GM19463 (cell line): Measurements from ENCODE around the gene RNPEPL1.

Source experiments
- ATAC-seq: cut with Tn5 transposase; IDR thresholded peaks from one replicate; pipeline ENCODE4 v1.9.1; 2021; ENCODE audit warnings: mild to moderate bottlenecking, moderate library complexity; ENCODE audit not compliant: unreplicated experiment

RNPEPL1 gene

GRCh38 chr2:240575101-240575965 is 7.0 kb downstream of the RNPEPL1 start:
- no peak for ATAC-seq

GRCh38 chr2:240576036-240576435 is 7.8 kb downstream of the RNPEPL1 start:
- no peak for ATAC-seq

- no peak for ATAC-seq
These were observed 8.3 kb downstream of the RNPEPL1 start for GRCh38 chr2:240576436-240577205.

DNA sequence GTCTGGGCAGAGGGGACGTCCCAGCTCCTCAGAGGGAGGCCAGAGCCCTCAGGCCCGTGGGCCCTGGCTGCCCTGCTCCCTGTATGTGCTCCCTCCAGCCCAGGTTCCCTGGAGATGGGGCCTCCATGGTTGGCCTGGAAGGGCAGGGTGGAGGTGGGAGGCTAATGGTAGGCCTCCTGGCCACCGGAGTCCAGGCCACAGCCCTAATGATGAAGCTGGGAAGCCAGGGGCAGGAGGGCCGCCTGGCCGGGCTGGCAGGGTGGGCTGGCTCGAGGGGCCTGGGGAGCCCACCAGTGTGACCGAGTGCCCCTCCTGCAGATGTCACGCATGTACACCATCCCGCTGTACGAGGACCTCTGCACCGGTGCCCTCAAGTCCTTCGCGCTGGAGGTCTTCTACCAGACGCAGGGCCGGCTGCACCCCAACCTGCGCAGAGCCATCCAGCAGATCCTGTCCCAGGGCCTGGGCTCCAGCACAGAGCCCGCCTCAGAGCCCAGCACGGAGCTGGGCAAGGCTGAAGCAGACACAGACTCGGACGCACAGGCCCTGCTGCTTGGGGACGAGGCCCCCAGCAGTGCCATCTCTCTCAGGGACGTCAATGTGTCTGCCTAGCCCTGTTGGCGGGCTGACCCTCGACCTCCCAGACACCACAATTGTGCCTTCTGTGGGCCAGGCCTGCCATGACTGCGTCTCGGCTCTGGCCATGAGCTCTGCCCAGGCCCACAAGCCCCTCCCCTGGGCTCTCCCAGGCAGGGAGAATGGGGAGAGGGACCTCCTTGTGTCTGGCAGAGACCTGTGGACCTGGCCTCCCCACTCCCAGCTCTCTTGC is 9.2 kb downstream of the RNPEPL1 start:
- no peak for ATAC-seq

GRCh38 chr2:240578110-240578450 is 9.8 kb downstream of the RNPEPL1 start:
- no peak for ATAC-seq

DNA sequence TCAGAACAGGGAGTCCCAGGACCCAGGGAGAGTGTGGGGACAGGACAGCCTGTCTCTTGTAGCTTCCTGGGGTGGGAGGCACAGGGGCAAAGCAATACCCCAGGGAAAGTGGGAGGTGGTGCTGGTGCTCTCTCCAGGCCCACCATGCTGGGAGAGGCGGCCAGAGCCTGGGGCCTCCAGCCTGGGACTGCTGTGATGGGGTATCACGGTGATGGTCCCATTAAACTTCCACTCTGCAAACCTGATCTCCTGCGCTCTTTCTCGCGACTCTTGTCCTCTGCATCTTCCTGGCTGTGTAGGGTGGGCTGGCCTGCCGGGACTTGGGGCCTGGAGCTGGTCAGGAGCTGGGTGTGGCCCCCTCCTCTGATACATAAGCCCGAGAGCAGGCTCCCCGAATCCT is 10.2 kb downstream of the RNPEPL1 start:
- no peak for ATAC-seq

GRCh38 chr2:240579071-240579762 is 10.9 kb downstream of the RNPEPL1 start:
- no peak for ATAC-seq

DNA sequence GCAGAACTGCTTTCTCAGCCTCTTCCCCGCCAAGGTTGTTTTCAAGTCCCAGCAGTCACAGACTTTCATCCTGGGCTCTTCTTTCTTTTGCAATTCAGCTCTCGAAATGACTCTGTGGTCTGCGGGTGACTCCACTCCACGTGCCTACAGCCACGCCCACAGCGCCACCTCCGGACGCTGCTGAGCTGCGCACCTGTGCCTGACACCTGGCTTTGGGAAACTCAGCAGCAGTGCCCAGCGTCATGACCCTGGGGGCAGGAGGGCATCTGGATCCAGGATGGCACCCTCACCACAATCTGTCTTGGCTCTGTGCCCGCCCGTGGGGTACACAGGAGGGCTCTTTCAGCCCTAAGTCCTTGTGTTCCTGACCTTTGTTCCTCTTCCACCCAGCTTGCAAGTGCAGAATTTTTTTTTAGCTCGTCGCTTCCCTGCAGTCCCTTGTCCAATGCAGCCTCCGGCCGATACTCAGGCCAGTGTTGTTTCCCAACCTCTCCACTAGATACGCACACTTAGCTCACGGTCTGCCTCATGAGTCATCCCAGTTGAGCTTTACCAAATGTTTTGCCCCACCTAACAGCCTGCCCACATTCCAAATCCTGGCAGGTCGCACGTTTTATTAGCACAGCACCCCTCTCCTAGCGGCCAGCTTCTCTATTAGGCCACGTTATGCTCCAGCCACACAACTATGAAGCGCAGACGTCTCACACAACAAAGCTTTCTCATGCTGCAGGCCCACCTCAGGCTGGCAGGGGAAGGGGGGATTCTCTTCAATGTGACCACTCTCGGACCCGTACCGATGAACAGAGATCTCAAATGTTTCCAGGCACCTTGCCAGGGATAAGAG is 11.7 kb downstream of the RNPEPL1 start:
- ATAC-seq, result peak; percentile 40

DNA sequence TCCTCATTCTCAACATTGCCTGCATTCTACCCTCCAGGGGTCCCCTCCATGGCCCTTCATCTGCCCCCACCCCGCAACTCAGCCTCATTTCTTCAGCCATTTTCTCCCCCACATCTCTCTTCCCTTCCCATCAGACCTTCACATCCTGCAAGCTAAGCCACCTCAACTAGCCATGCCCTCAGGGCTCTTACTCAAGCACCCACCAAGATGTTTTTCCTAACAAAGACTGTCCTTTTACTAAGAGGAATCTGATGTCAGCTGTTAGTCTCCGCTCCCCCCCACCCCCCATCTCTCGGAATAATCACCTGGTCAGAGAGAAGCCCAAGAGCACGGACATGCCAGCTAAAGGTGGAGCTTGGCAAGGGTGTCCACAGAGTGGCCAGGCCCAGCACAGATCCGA is 13.5 kb downstream of the RNPEPL1 start:
- no peak for ATAC-seq

DNA sequence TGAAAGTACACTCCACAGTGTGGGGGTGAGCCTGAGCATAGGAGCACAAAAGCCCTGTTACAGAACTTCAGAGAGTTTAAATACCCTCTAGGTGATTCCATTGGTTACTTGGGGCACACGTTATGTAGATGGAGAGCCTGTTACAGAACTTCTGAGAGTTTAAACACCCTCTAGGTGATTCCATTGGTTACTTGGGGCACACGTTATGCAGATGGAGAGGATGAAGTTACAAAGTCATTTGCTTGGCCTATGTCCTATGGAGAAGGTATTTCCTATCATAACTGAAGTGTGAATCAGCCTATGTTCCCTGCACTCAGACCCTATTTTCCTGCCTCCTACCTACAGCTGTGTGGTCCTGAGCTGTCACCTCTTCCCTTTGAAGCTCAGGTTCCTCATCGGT is 14.5 kb downstream of the RNPEPL1 start:
- ATAC-seq, result no peak

GRCh38 chr2:240583774-240584173 is 15.5 kb downstream of the RNPEPL1 start:
- no peak for ATAC-seq

- peak; percentile 48 for ATAC-seq
These were observed 16.3 kb downstream of the RNPEPL1 start for GRCh38 chr2:240584486-240585031.

DNA sequence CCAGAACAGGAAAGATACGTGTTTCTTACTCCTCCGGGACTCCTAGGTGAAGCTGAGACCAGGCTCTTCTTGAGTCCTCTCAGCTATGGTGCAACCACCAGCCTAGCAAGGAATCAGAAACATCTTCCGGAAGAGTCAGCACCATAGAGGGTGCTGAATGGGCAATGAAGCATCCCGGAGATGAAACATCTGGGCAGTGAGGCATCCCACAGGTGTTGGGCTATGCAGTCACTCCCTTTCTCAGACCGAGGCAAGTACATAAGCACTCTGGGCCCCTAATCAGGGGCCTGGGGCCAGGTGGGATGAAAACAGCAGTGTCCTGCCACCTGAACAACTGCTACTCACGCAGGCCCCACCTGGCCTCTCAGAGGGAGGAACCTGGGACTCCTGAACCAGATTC is 16.8 kb downstream of the RNPEPL1 start:
- ATAC-seq, result peak; percentile 20

GRCh38 chr2:240585681-240586197 is 17.5 kb downstream of the RNPEPL1 start:
- ATAC-seq, result no peak

DNA sequence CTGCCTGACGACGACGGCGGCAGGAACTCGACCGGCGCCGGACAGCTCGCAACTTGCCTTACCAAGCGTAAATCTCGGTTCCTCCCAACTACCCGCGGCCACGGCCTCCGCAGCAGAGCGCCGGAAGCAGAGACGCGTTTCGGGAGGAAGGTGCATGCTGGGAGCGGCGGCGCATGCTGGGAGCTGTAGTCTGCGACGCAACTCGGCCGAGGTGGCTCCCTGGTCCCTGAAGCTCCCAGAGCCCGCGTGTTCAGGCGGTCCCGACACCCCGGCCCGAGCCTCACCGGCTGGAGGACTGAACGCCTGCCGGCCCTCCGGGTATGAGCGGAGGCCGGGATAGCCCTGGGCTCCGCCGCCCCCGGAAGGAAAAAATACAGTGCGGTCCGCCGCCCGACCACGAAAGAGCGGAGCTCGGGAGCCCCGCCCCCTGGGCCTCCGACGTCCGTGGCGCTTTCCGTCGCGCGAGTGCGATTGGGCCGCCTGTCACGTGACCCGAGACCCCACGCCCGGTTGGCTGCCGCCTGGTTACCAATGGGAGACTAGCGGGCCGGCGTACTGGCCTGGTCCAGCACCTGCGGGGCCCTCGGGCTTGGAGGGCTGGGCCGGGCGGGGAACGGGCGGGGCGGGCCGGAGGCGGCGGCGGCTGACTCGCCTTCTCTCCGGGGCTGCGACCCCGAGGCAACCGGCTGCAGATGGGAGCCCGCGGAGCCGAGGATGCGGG is 18.1 kb downstream of the RNPEPL1 start, which contains the start of gene CAPN10:
TSS of gene CAPN10 (plus strand) at position 537 of the 721 bp plus-strand sequence. CDS start at position 715, 178 bp downstream.
- peak; percentile 57 for ATAC-seq

DNA sequence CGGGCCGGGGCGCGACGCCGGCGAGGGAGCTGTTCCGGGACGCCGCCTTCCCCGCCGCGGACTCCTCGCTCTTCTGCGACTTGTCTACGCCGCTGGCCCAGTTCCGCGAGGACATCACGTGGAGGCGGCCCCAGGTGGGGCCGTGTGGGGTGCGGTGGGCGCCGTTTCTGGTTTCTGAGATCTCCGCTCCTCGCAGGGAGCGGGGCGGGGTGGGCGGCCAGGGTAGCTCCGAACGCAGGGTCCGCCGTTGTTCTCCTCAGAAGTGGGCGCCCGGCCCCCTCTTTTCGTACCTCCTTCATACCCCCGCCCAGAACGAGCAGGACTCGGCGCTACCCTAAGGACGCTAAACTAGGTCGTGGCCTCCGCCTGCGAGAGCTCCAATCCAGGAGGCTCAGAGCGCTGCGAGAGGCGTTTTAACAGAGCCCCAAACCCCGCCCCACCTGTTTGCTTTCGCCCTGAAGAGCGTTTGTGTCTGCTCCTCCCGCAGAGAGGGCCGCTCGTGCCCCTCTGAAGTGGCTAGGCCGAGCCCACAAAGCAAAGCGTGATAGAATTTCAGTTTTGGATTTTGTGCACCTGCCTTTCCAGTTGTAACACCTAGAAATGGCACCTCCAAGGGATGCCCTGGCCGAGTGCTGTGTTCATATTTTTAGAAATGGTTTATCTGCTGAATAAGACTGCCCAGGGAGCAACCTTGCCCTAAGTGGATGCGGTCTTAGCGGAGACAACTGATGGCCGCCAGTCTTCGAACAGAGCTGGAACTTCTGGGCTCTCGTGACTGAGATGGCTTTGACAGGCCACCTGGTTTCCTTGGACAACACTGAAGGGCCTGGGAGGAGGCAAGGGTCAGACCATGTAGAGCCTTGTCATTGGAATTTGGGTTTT is 18.9 kb downstream of the RNPEPL1 start:
- ATAC-seq, result peak; percentile 1

- no peak for ATAC-seq
These were observed 19.8 kb downstream of the RNPEPL1 start for GRCh38 chr2:240588006-240588655.
